GM18507 (cell line): ENCODE results near the gene PRRG2.

Experiments
- DNase-seq: peaks from one replicate; pipeline ENCODE4 v3.0.0; 2011; ENCODE audit warnings: low read depth; ENCODE audit not compliant: insufficient read length; ENCODE audit errors: extremely low spot score
- FAIRE-seq: peaks from 2 replicates; lab custom pipeline; 2011; peaks lifted over from hg19 to GRCh38; lab: Jason Lieb, UNC

The PRRG2 gene

GRCh38 chr19:49556412-49557398 is 24.4 kb upstream of the PRRG2 start:
- FAIRE-seq, result no peak
- DNase-seq, result no peak

- FAIRE-seq (no peak), DNase-seq (no peak)
Measured at GRCh38 chr19:49557641-49558325, 23.3 kb upstream of the PRRG2 start.

GRCh38 chr19:49558591-49558990 is 22.5 kb upstream of the PRRG2 start:
- DNase-seq, result no peak
- no peak for FAIRE-seq

GRCh38 chr19:49559443-49559842 is 21.7 kb upstream of the PRRG2 start:
- FAIRE-seq, result no peak
- DNase-seq, result no peak

GRCh38 chr19:49559928-49560327 is 21.2 kb upstream of the PRRG2 start:
- DNase-seq (no peak), FAIRE-seq (no peak)

GRCh38 chr19:49560358-49560900 is 20.7 kb upstream of the PRRG2 start:
- FAIRE-seq, result no peak
- no peak for DNase-seq

- no peak for FAIRE-seq
- DNase-seq, result no peak
Measured at GRCh38 chr19:49564616-49565045, 16.5 kb upstream of the PRRG2 start.

GRCh38 chr19:49565261-49565660 is 15.9 kb upstream of the PRRG2 start:
- DNase-seq (no peak), FAIRE-seq (no peak)

- DNase-seq (no peak), FAIRE-seq (no peak)
Measured at GRCh38 chr19:49566302-49566701, 14.8 kb upstream of the PRRG2 start.

- FAIRE-seq (no peak), DNase-seq (no peak)
Measured at GRCh38 chr19:49567861-49568441, 13.2 kb upstream of the PRRG2 start.

GRCh38 chr19:49570138-49570856 is 10.8 kb upstream of the PRRG2 start:
- DNase-seq (peak; percentile 77), FAIRE-seq (peak; percentile 88)

GRCh38 chr19:49570997-49571676 is 10.0 kb upstream of the PRRG2 start:
- FAIRE-seq, result no peak
- DNase-seq, result no peak

GRCh38 chr19:49573009-49573408 is 8.1 kb upstream of the PRRG2 start:
- FAIRE-seq (no peak), DNase-seq (no peak)

- no peak for FAIRE-seq
Measured at GRCh38 chr19:49573425-49573824, 7.7 kb upstream of the PRRG2 start.

GRCh38 chr19:49574206-49574755 is 6.8 kb upstream of the PRRG2 start:
- FAIRE-seq (no peak), DNase-seq (no peak)

More at GRCh38 chr19:49573425-49573824, 7.7 kb upstream of the PRRG2 start:
- no peak for DNase-seq

GRCh38 chr19:49579193-49579592 is 1.9 kb upstream of the PRRG2 start:
- DNase-seq, result no peak
- no peak for FAIRE-seq

GRCh38 chr19:49579947-49580263 is 1.2 kb upstream of the PRRG2 start:
- DNase-seq, result no peak

GRCh38 chr19:49580264-49581006 is 681 bp upstream of the PRRG2 start, which contains the start of gene NOSIP:
Gene NOSIP (minus strand): TSS chr19:49580556. CDS start chr19:49560691, 19,865 bp downstream.
- FAIRE-seq (peak; percentile 92), DNase-seq (peak; percentile 85)

More at GRCh38 chr19:49579947-49580263, 1.2 kb upstream of the PRRG2 start:
- FAIRE-seq, result no peak
